GM19452 (cell line): ENCODE measurements around the gene G0S2.
"Not testable (repeated sequence)": the region's sequence is repeated elsewhere in the genome, so short reads cannot be mapped to it uniquely, and the experiment has no call there.

Experiments
- ATAC-seq: cut with Tn5 transposase; IDR thresholded peaks from one replicate; pipeline ENCODE4 v1.9.1; 2021; ENCODE audit not compliant: unreplicated experiment

Gene G0S2

DNA sequence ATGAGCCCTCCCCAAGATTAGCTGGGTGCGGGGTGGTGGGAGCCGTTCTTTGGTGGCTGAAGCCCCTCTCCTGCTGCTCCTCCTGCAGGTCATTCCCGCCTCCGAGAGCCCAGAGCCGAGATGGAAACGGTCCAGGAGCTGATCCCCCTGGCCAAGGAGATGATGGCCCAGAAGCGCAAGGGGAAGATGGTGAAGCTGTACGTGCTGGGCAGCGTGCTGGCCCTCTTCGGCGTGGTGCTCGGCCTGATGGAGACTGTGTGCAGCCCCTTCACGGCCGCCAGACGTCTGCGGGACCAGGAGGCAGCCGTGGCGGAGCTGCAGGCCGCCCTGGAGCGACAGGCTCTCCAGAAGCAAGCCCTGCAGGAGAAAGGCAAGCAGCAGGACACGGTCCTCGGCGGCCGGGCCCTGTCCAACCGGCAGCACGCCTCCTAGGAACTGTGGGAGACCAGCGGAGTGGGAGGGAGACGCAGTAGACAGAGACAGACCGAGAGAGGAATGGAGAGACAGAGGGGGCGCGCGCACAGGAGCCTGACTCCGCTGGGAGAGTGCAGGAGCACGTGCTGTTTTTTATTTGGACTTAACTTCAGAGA, 448 bp downstream of the G0S2 start:
- no peak for ATAC-seq

- no peak for ATAC-seq
Observed at GRCh38 chr1:209678981-209679539, 3.8 kb downstream of the G0S2 start.

DNA sequence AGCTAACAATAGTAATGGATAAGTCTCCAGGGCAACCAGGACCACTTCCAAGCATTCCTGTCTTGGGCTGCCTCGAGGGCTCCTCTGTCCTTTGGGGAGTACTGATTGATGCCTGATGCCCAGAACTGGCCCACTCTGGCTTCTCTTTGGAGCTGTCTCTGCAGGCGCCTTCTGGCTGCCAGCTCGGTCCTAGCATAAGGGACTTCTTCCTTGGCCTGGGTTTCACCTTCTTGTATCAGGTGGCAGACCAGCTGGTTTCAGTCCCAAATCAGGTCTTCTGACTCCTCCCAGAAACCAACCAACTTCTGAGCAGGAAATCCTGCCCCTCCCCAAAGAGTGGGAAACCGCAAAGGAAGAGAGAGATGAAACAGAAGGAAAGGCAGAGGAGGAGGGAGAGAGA, 10.6 kb downstream of the G0S2 start:
- peak; percentile 60 for ATAC-seq

- no peak for ATAC-seq
Observed at GRCh38 chr1:209686322-209686721, 11.1 kb downstream of the G0S2 start.

DNA sequence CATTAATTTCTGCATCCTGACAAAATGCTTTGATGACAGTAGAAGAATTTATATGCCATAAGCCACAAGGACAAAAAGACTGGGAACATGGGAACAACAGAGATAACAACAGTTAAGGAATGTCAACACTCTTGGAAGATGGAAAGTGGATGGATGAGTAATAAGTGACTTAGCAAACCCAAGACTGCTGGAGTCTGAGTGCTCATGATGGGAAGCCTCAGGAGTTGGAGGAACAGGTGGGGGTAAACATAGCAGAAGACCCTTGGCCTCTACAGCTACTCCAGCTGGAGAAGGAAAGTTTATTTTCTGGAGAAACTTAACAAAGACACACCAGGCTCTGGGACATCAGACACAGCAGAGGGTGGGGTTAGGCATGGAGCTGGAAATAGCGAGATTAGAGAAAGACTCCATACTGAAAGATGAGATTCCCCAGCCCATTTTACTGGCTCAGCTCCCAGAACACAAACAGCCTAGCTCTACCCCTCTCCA, 13.6 kb downstream of the G0S2 start:
- ATAC-seq = no peak

DNA sequence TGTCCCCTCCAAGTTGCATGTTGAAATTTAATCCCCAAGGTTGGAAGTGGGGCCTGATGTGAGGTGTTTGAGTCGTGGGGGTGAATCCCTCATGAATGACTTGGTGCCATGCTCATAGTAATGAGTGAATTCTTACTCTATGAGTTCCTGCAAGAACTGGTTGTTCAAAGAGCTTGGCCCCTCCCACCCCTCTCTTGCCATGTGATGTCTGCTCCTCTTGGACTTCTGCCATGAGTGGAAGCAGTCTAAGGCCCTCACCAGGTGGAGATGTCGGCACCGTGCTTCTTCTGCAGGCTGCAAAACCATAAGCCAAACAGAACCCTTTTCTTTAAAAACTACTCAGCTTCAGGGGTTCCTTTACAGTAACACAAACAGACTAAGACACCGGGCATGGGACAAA, 14.3 kb downstream of the G0S2 start:
- ATAC-seq = no peak

DNA sequence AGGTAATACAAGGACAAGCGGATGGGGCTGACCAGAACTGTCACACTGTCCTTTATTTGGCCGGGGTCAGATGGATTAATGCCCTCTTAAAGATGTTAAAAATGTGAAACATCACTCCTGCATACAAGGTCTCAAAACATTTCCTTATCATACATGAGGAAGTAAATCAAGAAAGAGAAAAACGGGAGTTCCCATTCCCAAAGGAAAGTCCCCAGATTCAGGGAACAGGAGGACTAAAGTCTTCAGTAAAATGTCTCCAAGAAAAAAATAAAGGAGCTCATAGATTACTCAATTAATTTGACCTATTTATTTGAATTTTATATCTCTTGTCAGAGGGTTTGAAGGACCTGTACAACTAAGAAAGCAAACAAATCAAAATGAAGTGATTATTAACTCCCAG, 16.0 kb downstream of the G0S2 start:
- no peak for ATAC-seq

DNA sequence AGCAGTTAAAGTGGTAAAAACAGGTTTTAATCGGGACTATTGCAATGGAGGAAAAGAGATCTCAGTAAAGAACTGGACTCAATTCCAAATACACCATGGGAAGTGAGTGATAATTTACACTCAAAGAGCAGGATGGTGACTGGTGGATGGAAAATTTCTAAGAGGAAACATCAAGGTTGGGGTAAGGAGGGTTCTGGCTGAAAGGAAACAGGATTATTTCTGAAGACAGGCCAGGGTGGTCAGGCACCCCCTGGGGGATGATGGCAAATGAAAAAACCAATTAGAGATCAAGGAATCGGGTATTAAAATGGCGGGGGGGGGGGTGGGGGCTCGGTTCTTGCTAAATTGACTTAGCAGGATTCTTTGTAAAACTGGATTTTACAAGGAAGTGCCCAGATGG, 17.1 kb downstream of the G0S2 start:
- no peak for ATAC-seq

- peak; percentile 72 for ATAC-seq
Observed at GRCh38 chr1:209692745-209693504, 17.7 kb downstream of the G0S2 start.

DNA sequence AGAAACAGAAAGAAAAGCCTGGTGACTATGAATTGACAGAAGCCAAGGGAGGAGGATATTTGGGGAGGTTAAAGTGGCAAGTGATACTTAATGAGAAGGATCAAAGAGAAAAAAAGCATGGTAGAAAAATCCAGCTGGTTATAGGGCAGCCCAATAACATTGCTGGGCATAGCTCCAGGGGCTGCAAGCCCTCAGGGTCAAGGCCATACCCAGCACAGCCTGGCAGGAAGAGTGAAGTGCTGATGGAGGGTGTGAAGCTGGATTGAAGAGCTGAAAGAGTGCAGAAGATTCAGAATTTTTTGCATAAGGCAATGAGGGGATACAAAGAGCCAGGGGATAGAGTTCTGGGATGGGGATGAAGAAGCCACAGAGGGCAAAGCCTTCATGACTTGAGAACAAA, 21.5 kb downstream of the G0S2 start:
- no peak for ATAC-seq

DNA sequence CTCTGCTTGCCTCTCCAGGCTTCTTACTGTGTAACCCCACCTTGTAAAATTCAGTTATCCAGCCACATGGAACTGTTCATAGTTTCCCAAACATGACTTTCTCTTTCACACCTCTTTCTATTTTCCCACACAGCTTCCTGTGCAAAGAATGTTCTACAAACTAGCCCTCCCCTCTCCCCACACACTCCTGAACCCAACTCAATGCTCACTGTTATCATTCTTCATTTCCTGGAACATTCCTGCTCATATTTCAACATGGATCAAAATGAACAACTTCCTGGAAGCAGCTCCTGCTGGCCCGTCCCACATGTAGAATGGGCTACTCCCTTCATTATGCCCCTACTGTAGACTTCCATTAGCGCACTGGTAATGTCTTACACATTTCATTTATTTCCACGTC, 21.9 kb downstream of the G0S2 start:
- no peak for ATAC-seq

- not testable (repeated sequence) for ATAC-seq
Observed at GRCh38 chr1:209700686-209701085, 25.5 kb downstream of the G0S2 start.

GRCh38 chr1:209702832-209703231, 27.6 kb downstream of the G0S2 start:
- ATAC-seq = no peak

GRCh38 chr1:209703834-209704504, 28.8 kb downstream of the G0S2 start:
- no peak for ATAC-seq

GRCh38 chr1:209704584-209704983, 29.4 kb downstream of the G0S2 start, which contains the start of gene HSD11B1:
TSS of gene HSD11B1 (plus strand) at chr1:209704846. CDS start at chr1:209704943, 97 bp downstream.
- ATAC-seq = no peak

GRCh38 chr1:209705033-209705598, 29.9 kb downstream of the G0S2 start:
- ATAC-seq = no peak

- no peak for ATAC-seq
Observed at GRCh38 chr1:209706622-209707021, 31.4 kb downstream of the G0S2 start.

GRCh38 chr1:209707308-209707707, 32.1 kb downstream of the G0S2 start:
- ATAC-seq = no peak

DNA sequence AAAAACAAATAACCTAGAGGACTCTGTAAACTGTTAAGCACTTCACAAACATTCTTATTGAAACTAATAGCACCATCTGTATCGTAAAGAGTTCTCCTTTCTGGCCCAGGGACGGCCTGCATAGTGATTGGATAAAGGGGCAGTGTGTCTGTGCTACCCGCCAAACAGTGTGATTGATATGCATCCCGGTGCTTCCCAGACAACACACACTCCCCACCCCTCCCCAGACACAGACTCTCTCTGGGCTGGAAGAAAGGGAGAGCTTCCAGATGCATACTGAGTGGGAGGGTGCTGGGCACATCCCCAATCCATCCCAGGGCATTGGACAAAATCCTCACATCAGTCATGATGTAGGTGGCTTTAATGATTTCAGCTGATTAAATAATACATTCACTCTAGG, 33.1 kb downstream of the G0S2 start:
- no peak for ATAC-seq

- ATAC-seq = no peak
Observed at GRCh38 chr1:209710093-209710492, 34.9 kb downstream of the G0S2 start.

DNA sequence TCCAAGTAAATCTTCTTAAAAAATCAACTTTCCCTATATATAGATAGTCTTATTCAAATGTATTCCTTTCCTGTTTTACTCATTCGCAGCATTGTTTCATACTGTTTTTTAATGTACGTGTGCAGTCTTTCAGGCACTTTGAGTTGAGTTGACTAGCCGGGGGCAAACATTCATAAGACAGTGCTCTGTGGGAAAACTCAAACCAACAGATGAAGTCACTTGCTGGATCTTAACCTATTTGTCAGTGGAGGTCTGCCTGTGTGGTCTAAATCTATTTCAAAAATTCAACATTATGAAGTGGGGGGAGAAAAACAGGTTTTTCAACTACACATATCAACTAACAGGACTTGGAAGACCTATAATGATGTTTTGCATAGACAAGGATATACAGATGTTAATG, 35.6 kb downstream of the G0S2 start:
- ATAC-seq = no peak
